Neuronal stem cell (in vitro differentiated cells): ENCODE data around the gene GDF2.

Source experiments
- DNase-seq: peaks from one replicate; pipeline ENCODE4 v3.0.0-alpha.2; 2013; ENCODE audit warnings: low spot score
- H2AFZ ChIP-seq: one replicate; pipeline ENCODE4 v1.6.1; 2013; ENCODE audit warnings: mild to moderate bottlenecking, low read length, inconsistent platforms
- H2AK5ac ChIP-seq: 2 replicates; pipeline ENCODE4 v1.6.1; 2013; ENCODE audit warnings: low read depth, mild to moderate bottlenecking, inconsistent platforms, low read length, moderate library complexity, mixed read lengths
- H2BK120ac ChIP-seq: 2 replicates; pipeline ENCODE4 v1.6.1; 2013; ENCODE audit warnings: low read depth, mild to moderate bottlenecking, inconsistent platforms, low read length, moderate library complexity, mixed read lengths
- H2BK12ac ChIP-seq: one replicate; pipeline ENCODE4 v1.6.1; 2013; ENCODE audit warnings: low read length, inconsistent platforms
- H2BK15ac ChIP-seq: 2 replicates; pipeline ENCODE4 v1.6.1; 2013; ENCODE audit warnings: mild to moderate bottlenecking, low read length, inconsistent platforms, mixed read lengths
- H2BK5ac ChIP-seq: one replicate; pipeline ENCODE4 v1.6.1; 2013; ENCODE audit warnings: inconsistent platforms, mild to moderate bottlenecking, low read length, moderate library complexity
- H3K14ac ChIP-seq: one replicate; pipeline ENCODE4 v1.6.1; 2013; ENCODE audit warnings: low read length, inconsistent platforms
- H3K18ac ChIP-seq: 2 replicates; pipeline ENCODE4 v1.6.1; 2013; ENCODE audit warnings: low read length, inconsistent platforms
- H3K23ac ChIP-seq: 2 replicates; pipeline ENCODE4 v1.6.1; 2013; ENCODE audit warnings: low read depth, mild to moderate bottlenecking, mixed read lengths, low read length, inconsistent platforms; ENCODE audit not compliant: poor library complexity
- H3K27ac ChIP-seq: replicated peaks from 3 replicates; pipeline ENCODE4 v1.5.1; 2013; ENCODE audit warnings: low read length, inconsistent platforms
- H3K27me3 ChIP-seq, 3 experiments: 2 replicates each; pipeline ENCODE4 v1.6.1; 2013; ENCODE audit warnings: low read length in 3 of 3, mild to moderate bottlenecking in 2 of 3, inconsistent platforms in 1 of 3, low read depth in 1 of 3, mixed read lengths in 1 of 3, moderate library complexity in 1 of 3; ENCODE audit not compliant: control insufficient read depth in 3 of 3, insufficient read depth in 3 of 3
- H3K36me3 ChIP-seq, 2 donors: replicated peaks in 1 of 2; 2 replicates each; pipeline ENCODE4 v1.6.1; 2013; ENCODE audit warnings: low read length in 2 of 2; ENCODE audit not compliant: control insufficient read depth in 2 of 2, insufficient read depth in 2 of 2
- H3K4ac ChIP-seq: 2 replicates; pipeline ENCODE4 v1.6.1; 2013; ENCODE audit warnings: inconsistent platforms, mild to moderate bottlenecking, low read length, moderate library complexity
- H3K4me1 ChIP-seq, 2 donors: 1 replicate in 1 of 2; 2 replicates in 1 of 2; pipeline ENCODE4 v1.6.1; 2013; ENCODE audit warnings: low read length in 2 of 2, low read depth in 1 of 2; ENCODE audit not compliant: control insufficient read depth in 2 of 2, insufficient read depth in 1 of 2
- H3K4me2 ChIP-seq: one replicate; pipeline ENCODE4 v1.6.1; 2013; ENCODE audit warnings: mild to moderate bottlenecking, low read length, inconsistent platforms; ENCODE audit not compliant: insufficient read depth, poor library complexity, severe bottlenecking
- H3K4me3 ChIP-seq, 2 donors: 2 replicates each; pipeline ENCODE4 v1.5.1; 2013; ENCODE audit warnings: low read length in 2 of 2, mild to moderate bottlenecking in 2 of 2, inconsistent platforms in 1 of 2, moderate library complexity in 1 of 2
- H3K79me1 ChIP-seq: one replicate; pipeline ENCODE4 v1.6.1; 2013; ENCODE audit warnings: low read depth, mild to moderate bottlenecking, inconsistent platforms, low read length, moderate library complexity
- H3K9ac ChIP-seq: one replicate; pipeline ENCODE4 v1.6.1; 2013; ENCODE audit warnings: mild to moderate bottlenecking, low read depth, low read length, inconsistent platforms; ENCODE audit not compliant: poor library complexity
- H3K9me3 ChIP-seq, 2 donors: replicated peaks in 1 of 2; 2 replicates each; pipeline versions ENCODE3 to v1.6.1; 2013; ENCODE audit warnings: low read length in 2 of 2, mild to moderate bottlenecking in 2 of 2, inconsistent platforms in 1 of 2, low read depth in 1 of 2, mixed read lengths in 1 of 2, moderate library complexity in 1 of 2; ENCODE audit not compliant: control insufficient read depth in 2 of 2, insufficient read depth in 1 of 2
- H4K8ac ChIP-seq: one replicate; pipeline ENCODE4 v1.6.1; 2013; ENCODE audit warnings: low read depth, mild to moderate bottlenecking, inconsistent platforms, low read length, moderate library complexity
- H4K91ac ChIP-seq: one replicate; pipeline ENCODE4 v1.6.1; 2013; ENCODE audit warnings: low read length, low read depth, mild to moderate bottlenecking, inconsistent platforms; ENCODE audit not compliant: poor library complexity
- WGBS, 2 donors: extraction: QIAGEN DNeasy Blood & Tissue Kit; methylation state at CpG; one replicate each; pipeline ENCODE4 v1.1.7; 2013; ENCODE audit warnings: missing lambda C conversion rate in 2 of 2, mixed read lengths in 1 of 2; ENCODE audit not compliant: insufficient read length in 2 of 2, insufficient replicate concordance in 1 of 2; ENCODE audit errors: extremely low coverage in 2 of 2; 5-methylcytosine and 5-hydroxymethylcytosine counted together

Gene GDF2

DNA sequence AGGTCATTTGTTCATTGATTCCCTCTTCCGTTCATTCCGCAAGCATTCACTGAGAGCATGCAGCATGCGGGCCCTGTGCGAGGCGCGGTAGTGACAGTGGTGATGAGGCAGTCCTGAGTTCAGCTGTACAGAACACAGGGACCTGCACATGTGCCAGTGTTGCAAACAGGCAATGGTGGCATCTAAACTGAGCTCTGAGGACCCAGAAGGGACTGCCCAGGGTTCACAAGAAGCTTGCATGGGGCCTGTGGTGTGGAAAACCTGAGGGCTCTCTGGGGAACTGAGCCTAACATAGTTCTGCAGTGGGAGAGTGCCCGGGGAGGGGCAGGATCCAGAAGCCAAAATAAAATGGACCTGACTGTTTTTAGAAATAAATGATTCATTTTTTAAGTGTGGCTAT, 48.6 kb downstream of the GDF2 start:
- H2AFZ ChIP-seq: no peak overlapping the region
- no peak overlapping the region for H3K18ac ChIP-seq
- H2BK15ac ChIP-seq: no peak overlapping the region
- DNase-seq: no peak
- no peak overlapping the region for H2BK12ac ChIP-seq
- H2BK5ac ChIP-seq: no peak overlapping the region
- no peaks in the 10 kb centered on the region for H3K36me3 ChIP-seq
- H3K4me2 ChIP-seq: no peak overlapping the region
- no peak overlapping the region for H3K4ac ChIP-seq
- no peak overlapping the region for H2AK5ac ChIP-seq
- no peaks in the 10 kb centered on the region for H3K4me1 ChIP-seq
- no peak overlapping the region for H2BK120ac ChIP-seq
- no peaks in the 10 kb centered on the region for H3K9me3 ChIP-seq
- no peak overlapping the region for H3K27ac ChIP-seq
- no peak overlapping the region for H3K4me3 ChIP-seq
- no peak overlapping the region for H4K8ac ChIP-seq
- H4K91ac ChIP-seq: no peak overlapping the region
- H3K14ac ChIP-seq: no peak overlapping the region
- H3K9ac ChIP-seq: no peak overlapping the region
- H3K79me1 ChIP-seq: no peaks in the 10 kb centered on the region
- H3K23ac ChIP-seq: no peak overlapping the region
- no CpG with 5 or more reads among the region's 7 CpGs for WGBS, 2 donors
- H3K27me3 ChIP-seq: peaks cover 0 to 2% (median 0%) of the 10 kb centered on the region in 3 experiments

DNA sequence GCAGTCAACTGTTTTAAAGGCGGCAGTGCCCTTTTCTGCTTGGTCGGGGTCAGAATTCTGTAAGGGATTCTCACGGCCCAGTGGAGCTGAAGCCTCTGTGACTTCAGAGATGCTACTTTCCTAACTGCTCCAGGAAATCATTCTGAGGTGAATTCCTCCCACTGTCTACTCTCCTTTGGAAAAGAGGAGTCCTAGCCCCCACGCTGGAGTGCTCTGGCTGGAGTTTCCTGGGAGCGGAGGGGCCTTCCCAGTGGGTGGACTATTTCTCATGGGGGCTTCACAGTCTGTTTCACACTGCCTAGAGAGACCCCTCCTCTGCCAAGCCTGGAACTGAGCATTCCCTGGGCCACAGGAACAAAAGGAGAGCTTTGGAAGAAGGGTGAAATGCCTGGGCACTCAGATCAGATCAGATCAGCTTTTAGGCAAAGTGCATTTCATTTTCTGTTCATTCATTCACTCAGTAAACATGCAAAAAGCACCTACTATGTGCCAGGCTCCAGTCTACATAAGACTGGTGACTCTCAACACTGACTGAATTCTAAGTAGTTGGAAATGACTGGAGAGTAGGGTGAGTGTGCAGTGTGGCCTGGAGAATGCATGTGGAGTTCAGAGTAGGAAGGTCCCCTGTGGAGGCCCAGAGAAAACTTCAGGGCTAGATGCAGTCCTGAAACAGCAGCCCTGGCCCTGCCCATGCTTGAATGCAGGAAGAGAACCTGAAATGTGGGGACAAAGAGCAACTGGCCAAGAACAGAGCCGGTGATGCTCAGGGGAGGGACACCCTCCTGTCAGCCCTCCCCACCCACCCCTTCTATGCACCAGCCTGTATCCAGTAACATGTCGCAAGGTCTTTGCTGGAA, 49.6 kb downstream of the GDF2 start:
- no peak overlapping the region for H3K4me3 ChIP-seq
- WGBS, 2 donors: no CpG with 5 or more reads among the region's 7 CpGs

DNA sequence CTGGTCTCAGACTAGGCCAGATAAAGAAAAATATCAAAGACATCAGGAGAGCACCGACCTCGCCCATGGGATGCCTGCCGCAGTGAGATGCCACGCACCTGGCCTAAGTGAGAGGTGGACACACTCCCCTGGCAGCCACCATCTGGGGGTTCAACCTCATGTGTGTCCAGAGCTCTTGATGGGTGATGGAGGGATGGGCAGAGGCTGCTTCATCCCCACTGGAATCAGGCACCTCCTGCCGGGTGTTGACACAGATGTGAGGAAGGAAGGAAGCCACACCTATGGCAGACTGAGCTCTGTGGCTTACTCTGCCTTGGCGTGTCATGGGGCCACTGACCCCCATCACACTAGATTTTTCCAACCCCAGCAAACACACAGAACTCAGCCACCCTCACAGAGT, 50.5 kb downstream of the GDF2 start:
- H3K27ac ChIP-seq: no peak overlapping the region
- no peak overlapping the region for H3K9ac ChIP-seq
- H3K36me3 ChIP-seq: no peaks in the 10 kb centered on the region
- WGBS, 2 donors: no CpG with 5 or more reads among the region's 6 CpGs
- H4K91ac ChIP-seq: no peak overlapping the region
- H3K4me3 ChIP-seq: no peak overlapping the region
- DNase-seq: no peak
- H3K79me1 ChIP-seq: no peaks in the 10 kb centered on the region
- no peak overlapping the region for H3K23ac ChIP-seq
- no peak overlapping the region for H3K4me2 ChIP-seq
- H2AK5ac ChIP-seq: no peak overlapping the region
- no peak overlapping the region for H2BK15ac ChIP-seq
- no peaks in the 10 kb centered on the region for H3K9me3 ChIP-seq
- H3K4me1 ChIP-seq: no peaks in the 10 kb centered on the region
- H4K8ac ChIP-seq: no peak overlapping the region
- H2BK120ac ChIP-seq: no peak overlapping the region
- H2AFZ ChIP-seq: no peak overlapping the region
- H3K18ac ChIP-seq: no peak overlapping the region
- no peak overlapping the region for H3K14ac ChIP-seq
- H2BK12ac ChIP-seq: no peak overlapping the region
- no peak overlapping the region for H3K4ac ChIP-seq
- no peaks in the 10 kb centered on the region for H3K27me3 ChIP-seq
- H2BK5ac ChIP-seq: no peak overlapping the region

More for the DNA sequence above, 49.6 kb downstream of the GDF2 start:
- no peak overlapping the region for H3K18ac ChIP-seq
- H3K9me3 ChIP-seq: no peaks in the 10 kb centered on the region
- H2AFZ ChIP-seq: no peak overlapping the region
- H3K27ac ChIP-seq: no peak overlapping the region
- no peaks in the 10 kb centered on the region for H3K27me3 ChIP-seq
- no peak overlapping the region for H3K9ac ChIP-seq
- H2BK5ac ChIP-seq: no peak overlapping the region
- H3K4me2 ChIP-seq: no peak overlapping the region
- no peak overlapping the region for H3K4ac ChIP-seq
- H3K36me3 ChIP-seq: no peaks in the 10 kb centered on the region
- no peak overlapping the region for H2BK12ac ChIP-seq
- H4K8ac ChIP-seq: no peak overlapping the region
- no peak overlapping the region for H3K14ac ChIP-seq
- H2AK5ac ChIP-seq: no peak overlapping the region
- no peak overlapping the region for H2BK15ac ChIP-seq
- no peak overlapping the region for H3K23ac ChIP-seq
- H3K4me1 ChIP-seq: no peaks in the 10 kb centered on the region
- H4K91ac ChIP-seq: no peak overlapping the region
- no peak overlapping the region for H2BK120ac ChIP-seq
- no peak for DNase-seq
- H3K79me1 ChIP-seq: no peaks in the 10 kb centered on the region

DNA sequence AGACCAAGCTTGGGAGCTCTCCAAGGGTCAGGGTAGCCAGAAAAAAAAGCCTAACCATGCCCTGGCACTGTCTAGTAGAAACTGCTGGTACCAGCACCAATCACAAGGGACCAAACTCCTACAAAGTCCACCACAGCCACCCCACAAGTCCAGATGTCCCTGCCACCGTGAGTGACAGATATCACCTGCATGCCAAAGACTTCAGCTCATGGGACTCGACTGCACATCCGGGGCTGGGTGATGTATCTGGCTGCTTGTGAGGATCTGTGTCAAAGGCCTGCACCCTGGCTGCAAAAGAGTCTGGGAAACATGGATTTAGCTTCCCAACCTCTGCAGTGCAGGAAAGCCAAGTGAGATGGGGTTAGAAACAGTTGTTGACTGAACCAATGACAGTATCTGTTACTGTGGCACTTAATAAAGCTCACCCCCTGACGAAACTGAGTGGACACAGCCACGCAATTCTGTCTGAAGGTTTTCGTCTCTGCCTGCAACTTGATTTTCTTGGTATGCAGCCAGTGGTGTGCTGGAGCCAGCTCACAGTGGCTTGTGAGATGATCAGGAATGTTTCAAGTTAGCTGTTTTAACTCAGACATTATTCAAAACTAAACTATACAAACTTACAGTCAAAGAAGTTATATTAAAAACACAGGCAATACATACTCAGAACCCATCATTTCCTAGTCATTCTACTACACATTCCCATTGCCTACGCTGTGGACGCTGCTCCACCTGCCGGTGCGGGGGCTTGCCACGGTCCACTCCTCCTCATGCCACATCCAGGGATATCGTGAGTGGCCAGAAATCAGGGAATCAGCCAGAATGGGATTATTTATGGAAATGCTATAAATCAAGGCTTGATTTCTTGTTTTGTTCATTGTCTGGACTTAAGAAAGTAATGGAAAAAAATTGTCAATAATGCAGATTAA, 52.6 kb downstream of the GDF2 start:
- H3K27ac ChIP-seq: no peak overlapping the region
- no peak overlapping the region for H4K91ac ChIP-seq
- H3K4ac ChIP-seq: no peak overlapping the region
- no peak overlapping the region for H3K18ac ChIP-seq
- no peak overlapping the region for H3K9ac ChIP-seq
- no peak overlapping the region for H3K23ac ChIP-seq
- H2BK15ac ChIP-seq: no peak overlapping the region
- no peak overlapping the region for H2AK5ac ChIP-seq
- no peak overlapping the region for H2BK12ac ChIP-seq
- no peak overlapping the region for H2BK5ac ChIP-seq
- H4K8ac ChIP-seq: no peak overlapping the region
- no peak for DNase-seq
- no peak overlapping the region for H3K14ac ChIP-seq
- no peak overlapping the region for H3K4me3 ChIP-seq
- no peak overlapping the region for H2AFZ ChIP-seq
- H2BK120ac ChIP-seq: no peak overlapping the region
- H3K9me3 ChIP-seq: no peaks in the 10 kb centered on the region
- H3K4me1 ChIP-seq: no peaks in the 10 kb centered on the region
- H3K79me1 ChIP-seq: no peaks in the 10 kb centered on the region
- peaks cover 0 to 2% (median 0%) of the 10 kb centered on the region in 3 experiments for H3K27me3 ChIP-seq
- no peaks in the 10 kb centered on the region for H3K36me3 ChIP-seq
- H3K4me2 ChIP-seq: no peak overlapping the region
- no CpG with 5 or more reads among the region's 12 CpGs for WGBS, 2 donors
